ENCODE data around the gene H1-8. TPM values are rescaled to one million over a fixed set of nuclear protein-coding genes. Genes with fewer than 3 reads are reported as not detected.
"Not testable (repeated sequence)": the region's sequence is repeated elsewhere in the genome, so short reads cannot be mapped to it uniquely, and the experiment has no call there.

H1-8 gene
- total RNA-seq, 4 donors from 2014 or later: not detected

DNA sequence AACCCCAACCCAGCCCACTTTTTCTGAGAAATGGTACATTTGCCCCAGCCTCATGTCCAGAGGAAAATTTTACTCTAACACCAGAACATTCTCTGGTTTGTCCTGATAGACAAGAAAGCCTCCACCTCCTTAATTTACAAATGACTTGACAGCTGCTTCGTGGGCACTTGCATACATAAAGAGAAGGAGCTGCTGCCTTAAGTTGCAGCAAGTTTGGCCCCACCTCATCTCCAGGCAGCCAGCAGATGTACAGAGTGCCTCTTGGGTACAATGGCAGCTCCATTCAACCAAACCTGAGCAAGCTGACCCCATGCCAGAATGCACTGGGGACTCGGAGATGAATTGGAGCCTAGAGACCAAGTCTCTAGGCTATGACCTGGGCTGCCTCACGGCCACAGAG is 6.2 kb upstream of the H1-8 start:
- DNase-seq (ENCODE audit: low spot score in 2 of 2): no peak
- 51% methylated on average over 3 of the region's 3 CpGs for WGBS
- Histone ChIP-seq H3K9me3 (no peaks in the 10 kb centered on the region), H3K4me3 (no peak overlapping the region), H3K36me3 (no peaks in the 10 kb centered on the region), H3K27me3 (no peaks in the 10 kb centered on the region), H3K27ac (no peak overlapping the region), H3K4me1 (no peaks in the 10 kb centered on the region)
- no peak for TF ChIP-seq POLR2AphosphoS5 (IDR thresholded peaks at IDR 0.05)
- TF ChIP-seq, protein P1, sequence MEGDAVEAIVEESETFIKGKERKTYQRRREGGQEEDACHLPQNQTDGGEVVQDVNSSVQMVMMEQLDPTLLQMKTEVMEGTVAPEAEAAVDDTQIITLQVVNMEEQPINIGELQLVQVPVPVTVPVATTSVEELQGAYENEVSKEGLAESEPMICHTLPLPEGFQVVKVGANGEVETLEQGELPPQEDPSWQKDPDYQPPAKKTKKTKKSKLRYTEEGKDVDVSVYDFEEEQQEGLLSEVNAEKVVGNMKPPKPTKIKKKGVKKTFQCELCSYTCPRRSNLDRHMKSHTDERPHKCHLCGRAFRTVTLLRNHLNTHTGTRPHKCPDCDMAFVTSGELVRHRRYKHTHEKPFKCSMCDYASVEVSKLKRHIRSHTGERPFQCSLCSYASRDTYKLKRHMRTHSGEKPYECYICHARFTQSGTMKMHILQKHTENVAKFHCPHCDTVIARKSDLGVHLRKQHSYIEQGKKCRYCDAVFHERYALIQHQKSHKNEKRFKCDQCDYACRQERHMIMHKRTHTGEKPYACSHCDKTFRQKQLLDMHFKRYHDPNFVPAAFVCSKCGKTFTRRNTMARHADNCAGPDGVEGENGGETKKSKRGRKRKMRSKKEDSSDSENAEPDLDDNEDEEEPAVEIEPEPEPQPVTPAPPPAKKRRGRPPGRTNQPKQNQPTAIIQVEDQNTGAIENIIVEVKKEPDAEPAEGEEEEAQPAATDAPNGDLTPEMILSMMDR (IDR thresholded peaks at IDR 0.05): no peak
- no peak for TF ChIP-seq POLR2A (IDR thresholded peaks at IDR 0.05)
- TF ChIP-seq EP300 (IDR thresholded peaks at IDR 0.05): no peak

DNA sequence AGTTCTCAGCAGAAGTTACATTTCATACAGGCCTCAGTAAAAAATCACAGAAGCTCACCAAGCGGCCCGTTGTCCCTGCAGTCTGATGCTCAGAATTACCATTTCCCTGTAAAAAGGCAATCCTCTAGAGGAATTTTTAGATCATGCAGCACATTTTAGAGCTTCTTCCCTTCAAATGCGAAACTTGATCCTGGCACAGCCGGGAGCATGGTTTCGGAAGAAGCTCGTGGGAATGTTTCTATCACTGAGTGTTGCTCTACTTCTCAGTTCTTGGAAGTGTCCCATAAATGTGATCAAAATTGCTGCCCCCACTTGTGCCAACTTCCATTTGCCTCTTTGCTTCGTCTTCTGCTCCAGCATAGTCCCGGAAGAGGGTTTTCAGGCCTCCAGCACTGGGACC is 3.8 kb upstream of the H1-8 start:
- TF ChIP-seq EP300 (IDR thresholded peaks at IDR 0.05) (no peak), POLR2A (IDR thresholded peaks at IDR 0.05) (no peak), POLR2AphosphoS5 (IDR thresholded peaks at IDR 0.05) (no peak)
- TF ChIP-seq, protein P1 (IDR thresholded peaks at IDR 0.05): no peak
- Histone ChIP-seq H3K9me3 (no peaks in the 10 kb centered on the region), H3K4me1 (no peaks in the 10 kb centered on the region), H3K27me3 (no peaks in the 10 kb centered on the region), H3K27ac (no peak overlapping the region), H3K4me3 (no peak overlapping the region), H3K36me3 (no peaks in the 10 kb centered on the region)
- no peak for DNase-seq (ENCODE audit: low spot score in 2 of 2)
- 73% methylated on average over 8 of the region's 8 CpGs for WGBS

DNA sequence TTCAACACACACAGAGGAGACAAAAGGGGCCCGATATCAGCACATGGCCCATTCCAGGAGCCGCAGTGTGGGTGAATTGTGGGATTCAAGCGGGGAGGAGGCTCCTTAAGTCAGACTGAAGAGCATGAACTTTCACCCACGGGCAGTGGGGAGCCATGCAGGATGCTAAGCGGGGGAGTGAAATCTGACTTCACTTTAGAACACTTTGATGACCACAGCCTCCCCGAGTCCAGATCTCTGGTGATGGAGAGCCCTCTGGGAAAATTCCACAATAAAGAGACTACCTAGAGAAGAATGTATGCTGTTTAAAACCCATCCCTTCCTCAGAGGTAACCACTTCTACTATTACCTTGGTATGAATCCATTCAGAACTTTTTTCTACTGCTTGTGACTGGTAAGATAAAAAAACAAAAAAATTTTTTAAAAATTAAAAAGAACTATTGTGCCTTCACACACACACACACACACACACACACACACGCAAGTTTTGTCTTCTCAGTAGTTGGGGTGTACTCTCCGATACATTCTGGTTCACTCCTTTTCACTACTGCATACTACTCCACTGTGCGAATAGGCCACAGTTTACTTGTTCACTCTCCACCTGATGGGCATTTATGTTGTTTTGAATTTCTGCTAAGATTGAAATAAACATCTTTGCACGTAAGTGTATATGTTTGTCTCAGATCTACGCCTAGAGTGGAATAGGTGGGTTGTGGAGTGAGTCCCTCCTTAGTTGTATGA is 2.0 kb upstream of the H1-8 start:
- no peak overlapping the region for H3K27ac ChIP-seq
- no peaks in the 10 kb centered on the region for H3K9me3 ChIP-seq
- 94% methylated on average over 11 of the region's 11 CpGs for WGBS
- no peaks in the 10 kb centered on the region for H3K27me3 ChIP-seq
- H3K36me3 ChIP-seq: no peaks in the 10 kb centered on the region
- no peaks in the 10 kb centered on the region for H3K4me1 ChIP-seq
- H3K4me3 ChIP-seq: no peak overlapping the region
- no peak for TF ChIP-seq POLR2AphosphoS5 (IDR thresholded peaks at IDR 0.05)
- TF ChIP-seq POLR2A (IDR thresholded peaks at IDR 0.05): no peak
- TF ChIP-seq EP300 (IDR thresholded peaks at IDR 0.05): no peak
- TF ChIP-seq, protein P1 (IDR thresholded peaks at IDR 0.05): no peak
- no peak for DNase-seq (ENCODE audit: low spot score in 2 of 2)

DNA sequence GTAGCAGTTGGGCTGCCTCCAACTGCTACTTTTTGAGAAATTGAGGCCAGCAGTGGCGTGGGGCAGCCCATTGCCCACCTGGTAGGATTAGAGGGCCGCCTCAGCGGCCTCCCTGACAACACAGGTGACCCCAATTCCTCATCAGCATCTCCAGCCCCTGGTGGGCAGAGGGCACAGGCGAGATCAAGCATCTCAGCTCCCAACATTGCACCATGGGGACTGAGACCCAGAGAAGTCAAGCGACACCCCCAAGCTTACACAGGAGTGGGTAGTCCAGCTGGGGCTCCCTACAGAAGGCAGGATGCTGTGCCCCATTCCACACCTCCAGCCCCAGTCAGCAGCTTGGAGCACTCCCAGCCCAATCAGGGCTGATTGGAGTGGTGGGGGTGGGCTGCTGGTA is 228 bp upstream of the H1-8 start:
- H3K27ac ChIP-seq: no peak overlapping the region
- no peaks in the 10 kb centered on the region for H3K9me3 ChIP-seq
- H3K27me3 ChIP-seq: no peaks in the 10 kb centered on the region
- no peak overlapping the region for H3K4me3 ChIP-seq
- no peak for DNase-seq (ENCODE audit: low spot score in 2 of 2)
- TF ChIP-seq POLR2A (IDR thresholded peaks at IDR 0.05) (no peak), EP300 (IDR thresholded peaks at IDR 0.05) (no peak), POLR2AphosphoS5 (IDR thresholded peaks at IDR 0.05) (no peak)
- TF ChIP-seq, protein P1 (IDR thresholded peaks at IDR 0.05): no peak
- no peaks in the 10 kb centered on the region for H3K36me3 ChIP-seq
- 94% methylated on average over 3 of the region's 5 CpGs for WGBS
- no peaks in the 10 kb centered on the region for H3K4me1 ChIP-seq

DNA sequence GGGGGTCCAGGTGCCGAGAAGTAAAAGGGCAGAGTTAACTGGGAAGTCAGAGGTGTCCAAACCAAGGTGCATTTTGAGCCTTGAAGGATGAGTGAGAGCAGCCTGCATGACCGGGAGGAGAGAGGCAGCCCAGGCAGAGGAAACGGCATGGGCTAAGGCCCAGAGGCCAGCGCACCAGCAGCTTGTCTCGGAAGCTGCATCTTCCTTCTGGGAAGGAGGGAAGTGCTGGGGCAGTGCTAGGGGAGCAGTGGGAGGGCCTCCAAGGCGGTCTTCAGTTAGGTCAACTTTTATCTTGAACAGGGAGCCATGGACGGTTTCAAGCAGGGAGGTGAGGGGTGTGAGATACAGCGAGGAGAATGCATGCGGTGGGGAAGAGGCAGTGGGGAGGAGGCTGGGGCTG is 1.0 kb downstream of the H1-8 start:
- DNase-seq (ENCODE audit: low spot score in 2 of 2): no peak
- no peak overlapping the region for H3K27ac ChIP-seq
- 84% methylated on average over 9 of the region's 9 CpGs for WGBS
- H3K9me3 ChIP-seq: no peaks in the 10 kb centered on the region
- TF ChIP-seq POLR2AphosphoS5 (IDR thresholded peaks at IDR 0.05): no peak
- no peak for TF ChIP-seq EP300 (IDR thresholded peaks at IDR 0.05)
- TF ChIP-seq, protein P1 (IDR thresholded peaks at IDR 0.05): no peak
- TF ChIP-seq POLR2A (IDR thresholded peaks at IDR 0.05): no peak
- no peak overlapping the region for H3K4me3 ChIP-seq
- H3K4me1 ChIP-seq: no peaks in the 10 kb centered on the region
- H3K36me3 ChIP-seq: no peaks in the 10 kb centered on the region
- no peaks in the 10 kb centered on the region for H3K27me3 ChIP-seq

DNA sequence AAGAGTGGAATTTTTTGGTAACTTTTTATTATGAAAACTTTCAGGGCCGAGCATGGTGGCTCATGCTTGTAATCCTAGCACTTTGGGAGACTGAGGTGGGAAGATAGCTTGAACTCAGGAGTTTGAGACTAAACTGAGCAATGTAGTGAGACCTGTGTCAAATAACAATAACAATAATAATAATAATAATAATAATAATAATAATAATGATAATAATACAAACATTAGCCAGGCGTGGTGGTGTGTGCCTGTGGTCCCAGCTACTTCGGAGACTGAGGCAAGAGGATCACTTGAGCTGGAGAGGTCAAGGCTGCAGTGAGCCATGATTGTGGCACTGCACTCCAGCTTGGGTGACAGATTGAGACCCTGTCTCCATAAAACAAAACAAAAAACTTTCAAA is 3.0 kb downstream of the H1-8 start:
- H3K36me3 ChIP-seq; H3K27me3 ChIP-seq; DNase-seq (ENCODE audit: low spot score in 2 of 2); H3K4me3 ChIP-seq; H3K4me1 ChIP-seq; H3K27ac ChIP-seq; H3K9me3 ChIP-seq: not testable (repeated sequence)
- 97% methylated on average over 3 of the region's 3 CpGs for WGBS
